ENCODE data around the gene KIF22. TPM values are rescaled to one million over a fixed set of nuclear protein-coding genes. Genes with fewer than 3 reads are reported as not detected.
A peak's percentile ranks its signal among the peaks of the same experiment; 100 is the strongest.

The KIF22 gene
- total RNA-seq, 4 donors from 2014 or later: 9.2 to 25.2 (median 13.1) TPM

GRCh38 chr16:29811170-29811895, 20.8 kb downstream of the KIF22 start:
- peak; percentile 81 for DNase-seq (ENCODE audit: low spot score)
- peak; percentile 69 for ATAC-seq (ENCODE audit: low FRiP score)

GRCh38 chr16:29811896-29812665, 21.5 kb downstream of the KIF22 start, which contains the start of gene PRRT2:
PRRT2 (plus strand) TSS chr16:29812193; CDS start chr16:29813055, 862 bp downstream.
- TF ChIP-seq CTCF (IDR thresholded peaks at IDR 0.05): no peak
- ATAC-seq (ENCODE audit: low FRiP score) (no peak), DNase-seq (ENCODE audit: low spot score) (no peak)

More at GRCh38 chr16:29811170-29811895, 20.8 kb downstream of the KIF22 start:
- no peak for TF ChIP-seq CTCF (IDR thresholded peaks at IDR 0.05)

- DNase-seq (ENCODE audit: low spot score): no peak
- TF ChIP-seq CTCF (IDR thresholded peaks at IDR 0.05): no peak
- ATAC-seq (ENCODE audit: low FRiP score): no peak
Observed at GRCh38 chr16:29812754-29813643, 22.4 kb downstream of the KIF22 start.

- TF ChIP-seq CTCF (IDR thresholded peaks at IDR 0.05): no peak
- no peak for DNase-seq (ENCODE audit: low spot score)
- ATAC-seq (ENCODE audit: low FRiP score): no peak
Observed at GRCh38 chr16:29813644-29814562, 23.4 kb downstream of the KIF22 start.

- DNase-seq (ENCODE audit: low spot score) (no peak), ATAC-seq (ENCODE audit: low FRiP score) (no peak)
- no peak for TF ChIP-seq CTCF (IDR thresholded peaks at IDR 0.05)
Observed at GRCh38 chr16:29814592-29814991, 24.0 kb downstream of the KIF22 start.

All from omental fat pad (tissue), 4 donors.